B cell (primary cell): Measurements from ENCODE around the gene FAAH. TPM values are rescaled to one million over a fixed set of nuclear protein-coding genes. Genes with fewer than 3 reads are reported as not detected.

Experiments
- ATAC-seq: fragments of 200-7000 bp; cut with Tn5 transposase; one replicate; pipeline ENCODE4 v1.10.0; 2021; ENCODE audit warnings: low read depth, mild to moderate bottlenecking, moderate number of reproducible peaks, moderate library complexity
- CTCF ChIA-PET: fragments of 350-600 bp; sonication (Branson Sonifier 250); formaldehyde crosslinking; loops from one replicate; lab custom pipeline; 2021; ENCODE audit warnings: antibody characterized with exemption, inconsistent platforms; lab: Charles Lee
- POLR2A ChIA-PET: fragments of 350-600 bp; sonication (Branson Sonifier 250); formaldehyde crosslinking; loops from one replicate; lab custom pipeline; 2021; ENCODE audit warnings: antibody characterized with exemption; lab: Charles Lee
- DNase-seq: peaks from one replicate; pipeline ENCODE4 v3.0.0; 2013
- H2AFZ ChIP-seq: 2 replicates; pipeline ENCODE4 v1.6.1; 2012; ENCODE audit warnings: mild to moderate bottlenecking, low read depth, low read length; ENCODE audit not compliant: insufficient read depth, poor library complexity, severe bottlenecking
- H3K27ac ChIP-seq, 2 donors: 1 replicate in 1 of 2; 2 replicates in 1 of 2; pipeline ENCODE4 v1.5.1; 2012 to 2013; ENCODE audit warnings: low read length in 2 of 2, mild to moderate bottlenecking in 2 of 2, moderate library complexity in 1 of 2
- H3K27me3 ChIP-seq, 4 experiments: fragments of 200-600 bp in 1 of 4; sonication (generic) in 1 of 4; replicated peaks in 1 of 4; 1 replicate in 2 of 4; 2 replicates in 2 of 4; pipeline versions ENCODE4 v1.6.1 to v1.7.0; 2013 to 2016; ENCODE audit warnings: low read length in 3 of 4, mild to moderate bottlenecking in 2 of 4, mixed read lengths in 1 of 4, moderate library complexity in 1 of 4; ENCODE audit not compliant: insufficient read depth in 4 of 4, control insufficient read depth in 3 of 4; ENCODE audit errors: control extremely low read depth in 1 of 4
- H3K36me3 ChIP-seq, 2 experiments: replicated peaks in 1 of 2; 1 replicate in 1 of 2; 2 replicates in 1 of 2; pipeline versions ENCODE4 v1.6.1 to v1.7.1; 2013; ENCODE audit warnings: low read length in 1 of 2; ENCODE audit not compliant: insufficient read depth in 2 of 2, control insufficient read depth in 1 of 2; ENCODE audit errors: control extremely low read depth in 1 of 2, extremely low read depth in 1 of 2
- H3K4me1 ChIP-seq, 2 donors: fragments of 200-600 bp in 1 of 2; sonication (generic) in 1 of 2; 1 replicate in 1 of 2; 2 replicates in 1 of 2; pipeline versions ENCODE4 v1.5.1 to v1.6.1; 2013 to 2017; ENCODE audit warnings: low read length in 2 of 2; ENCODE audit not compliant: control insufficient read depth in 2 of 2, insufficient read depth in 2 of 2
- H3K4me2 ChIP-seq: replicated peaks from 2 replicates; pipeline ENCODE3; 2012; ENCODE audit warnings: mild to moderate bottlenecking, low read depth, low read length; ENCODE audit not compliant: poor library complexity, severe bottlenecking
- H3K4me3 ChIP-seq, 5 experiments: fragments of 200-600 bp in 1 of 5; sonication (generic) in 1 of 5; 1 replicate in 3 of 5; 2 replicates in 2 of 5; pipeline versions ENCODE4 v1.5.1 to v1.7.0; 2011 to 2016; ENCODE audit warnings: low read length in 4 of 5, mild to moderate bottlenecking in 4 of 5, low read depth in 2 of 5, control low read depth in 1 of 5, moderate library complexity in 1 of 5; ENCODE audit not compliant: insufficient read depth in 1 of 5; ENCODE audit errors: control extremely low read depth in 1 of 5, extremely low read depth in 1 of 5
- H3K79me2 ChIP-seq: fragments of 200-600 bp; sonication (generic); one replicate; pipeline ENCODE4 v1.6.0; 2016; ENCODE audit warnings: low read length; ENCODE audit not compliant: control insufficient read depth, insufficient read depth
- H3K9ac ChIP-seq: fragments of 200-600 bp; sonication (generic); 2 replicates; pipeline ENCODE4 v1.6.1; 2017; ENCODE audit warnings: mild to moderate bottlenecking, low read length, moderate library complexity
- H3K9me3 ChIP-seq, 3 donors: one replicate each; pipeline versions ENCODE4 v1.6.1 to v1.7.1; 2013; ENCODE audit warnings: low read length in 2 of 3; ENCODE audit not compliant: control insufficient read depth in 2 of 3, insufficient read depth in 1 of 3; ENCODE audit errors: control extremely low read depth in 1 of 3
- H4K20me1 ChIP-seq: 2 replicates; pipeline ENCODE4 v1.6.0; 2012; ENCODE audit warnings: mild to moderate bottlenecking, low read length; ENCODE audit not compliant: insufficient read depth, control insufficient read depth, poor library complexity, severe bottlenecking
- H3K27ac Mint-ChIP-seq: one replicate; pipeline ENCODE4 v1.8.0; 2021; ENCODE audit warnings: mixed read lengths
- H3K27me3 Mint-ChIP-seq: one replicate; pipeline ENCODE4 v1.8.0; 2021; ENCODE audit warnings: mixed read lengths
- H3K4me1 Mint-ChIP-seq: one replicate; pipeline ENCODE4 v1.8.0; 2021; ENCODE audit warnings: mixed read lengths
- H3K4me3 Mint-ChIP-seq: one replicate; pipeline ENCODE4 v1.8.0; 2021; ENCODE audit warnings: mixed read lengths
- H3K9me3 Mint-ChIP-seq: one replicate; pipeline ENCODE4 v1.8.0; 2022; ENCODE audit warnings: mixed read lengths; ENCODE audit not compliant: insufficient read depth
- CTCF ChIP-seq: fragments of 200-600 bp; IDR thresholded peaks from one replicate; pipeline ENCODE4 v1.8.0; 2022; ENCODE audit warnings: antibody characterized with exemption, mild to moderate bottlenecking
- EZH2 ChIP-seq: IDR thresholded peaks from 2 replicates; pipeline ENCODE4 v1.6.1; 2012; ENCODE audit warnings: borderline replicate concordance, low read depth, mild to moderate bottlenecking, moderate library complexity, low read length; ENCODE audit not compliant: insufficient read depth, poor library complexity, severe bottlenecking
- WGBS: methylation state at CpG from one replicate; pipeline ENCODE4 v1.1.5; 2013; ENCODE audit warnings: missing lambda C conversion rate; ENCODE audit not compliant: insufficient coverage; 5-methylcytosine and 5-hydroxymethylcytosine counted together
- intact Hi-C: fragments of 100-400 bp; cut with micrococcal nuclease; formaldehyde crosslinking; loops from one replicate; pipeline ENCODE4 v1.10.0; 2022
- polyA plus RNA-seq: library from polyadenylated mRNA; depleted of rRNA; stranded (reverse); fragments of >200 nt; gene quantifications from 2 replicates; pipeline ENCODE4 v1.2.3, GENCODE V29; 2012
- total RNA-seq, 2 donors: library from RNA; stranded (reverse); fragments of 120-200 nt in 1 of 2; gene quantifications; 1 replicate in 1 of 2; 2 replicates in 1 of 2; pipeline versions ENCODE4 v1.2.3 to v1.2.4, GENCODE V29; 2013 to 2022

FAAH gene
- total and polyA plus RNA-seq, 2 donors (not counting 1 experiment from before 2014, with no cell fraction given), result 5.6 to 9.6 TPM

- no peak overlapping the region for H3K4me2 ChIP-seq
- no peaks in the 10 kb centered on the region for H3K27me3 ChIP-seq
- intact Hi-C loops, result no loop called here
- H2AFZ ChIP-seq, result no peak overlapping the region
- H3K9ac ChIP-seq, result no peak overlapping the region
- H3K4me3 Mint-ChIP-seq, result no peak overlapping the region
- 71% methylated on average over 6 of the region's 6 CpGs for WGBS
- H3K36me3 ChIP-seq, result no peaks in the 10 kb centered on the region
- no peak overlapping the region for H3K4me3 ChIP-seq
- DNase-seq, result no peak
- H3K27ac ChIP-seq, result no peak overlapping the region
- H3K4me1 Mint-ChIP-seq, result no peaks in the 10 kb centered on the region
- ChIA-PET CTCF (interaction anchor here (3.8 kb wide), 1 partner anchor 14 kb away, joined by 38 read pairs; no protein-coding TSS in a partner anchor), POLR2A (no interaction called here)
- no peak for TF ChIP-seq CTCF
- TF ChIP-seq EZH2, result no peak
- no peaks in the 10 kb centered on the region for H3K4me1 ChIP-seq
- no peak overlapping the region for H3K27ac Mint-ChIP-seq
- no peaks in the 10 kb centered on the region for H3K9me3 ChIP-seq
- no peaks in the 10 kb centered on the region for H4K20me1 ChIP-seq
- H3K9me3 Mint-ChIP-seq, result no peaks in the 10 kb centered on the region
- no peaks in the 10 kb centered on the region for H3K79me2 ChIP-seq
- H3K27me3 Mint-ChIP-seq, result peaks cover 29% of the 10 kb centered on the region
- ATAC-seq, result no peak
Measured at GRCh38 chr1:46431695-46432094, 37.6 kb downstream of the FAAH start.

- ATAC-seq, result no peak
- H2AFZ ChIP-seq, result no peak overlapping the region
Measured at GRCh38 chr1:46432781-46433327, 38.7 kb downstream of the FAAH start.

More at GRCh38 chr1:46432781-46433327, 38.7 kb downstream of the FAAH start:
- no peaks in the 10 kb centered on the region for H3K4me1 Mint-ChIP-seq
- H3K9me3 Mint-ChIP-seq, result no peaks in the 10 kb centered on the region
- no peak overlapping the region for H3K27ac ChIP-seq
- H3K27ac Mint-ChIP-seq, result no peak overlapping the region
- intact Hi-C loops, result no loop called here
- H4K20me1 ChIP-seq, result no peaks in the 10 kb centered on the region
- H3K27me3 ChIP-seq, result no peaks in the 10 kb centered on the region
- ChIA-PET POLR2A (no interaction called here), CTCF (interaction anchor here (3.8 kb wide), 1 partner anchor 13 kb away, joined by 38 read pairs; no protein-coding TSS in a partner anchor)
- no peaks in the 10 kb centered on the region for H3K9me3 ChIP-seq
- no peak overlapping the region for H3K4me2 ChIP-seq
- no peaks in the 10 kb centered on the region for H3K4me1 ChIP-seq
- no peaks in the 10 kb centered on the region for H3K36me3 ChIP-seq
- no peaks in the 10 kb centered on the region for H3K79me2 ChIP-seq
- peaks cover 34% of the 10 kb centered on the region for H3K27me3 Mint-ChIP-seq
- DNase-seq, result no peak
- no peak for TF ChIP-seq CTCF
- TF ChIP-seq EZH2, result no peak
- no peak overlapping the region for H3K9ac ChIP-seq
- H3K4me3 ChIP-seq, result no peak overlapping the region
- WGBS, result 66% methylated on average over 7 of the region's 10 CpGs
- H3K4me3 Mint-ChIP-seq, result no peak overlapping the region
